Measurements from ENCODE around the gene CES3. TPM values are rescaled to one million over a fixed set of nuclear protein-coding genes. Genes with fewer than 3 reads are reported as not detected.
A peak's percentile ranks its signal among the peaks of the same experiment; 100 is the strongest.
"Not testable (repeated sequence)": the region's sequence is repeated elsewhere in the genome, so short reads cannot be mapped to it uniquely, and the experiment has no call there.

Gene CES3
- total RNA-seq, 1 donor from 2014 or later, result not detected

- no peak for DNase-seq (ENCODE audit: low read depth in 2 of 2)
These were observed 10.0 kb downstream of the CES3 start for GRCh38 chr16:66970775-66971720.

- DNase-seq (ENCODE audit: low read depth in 2 of 2), result no peak
These were observed 11.9 kb downstream of the CES3 start for GRCh38 chr16:66972983-66973382.

- no peak for DNase-seq (ENCODE audit: low read depth in 2 of 2)
These were observed 12.7 kb downstream of the CES3 start for GRCh38 chr16:66973716-66974115.

GRCh38 chr16:66974156-66974931 lies 13.3 kb downstream of the CES3 start:
- not testable (repeated sequence) for DNase-seq (ENCODE audit: low read depth in 2 of 2)

- not testable (repeated sequence) for DNase-seq (ENCODE audit: low read depth in 2 of 2)
These were observed 13.8 kb downstream of the CES3 start for GRCh38 chr16:66974932-66975246.

- no peak for DNase-seq (ENCODE audit: low read depth in 2 of 2)
These were observed 14.3 kb downstream of the CES3 start for GRCh38 chr16:66975302-66975893.

- DNase-seq (ENCODE audit: low read depth in 2 of 2), result no peak
These were observed 15.7 kb downstream of the CES3 start for GRCh38 chr16:66976746-66977145.

- peak; percentile 78 to 89 for DNase-seq (ENCODE audit: low read depth in 2 of 2)
These were observed 16.5 kb downstream of the CES3 start for GRCh38 chr16:66977341-66978113.

- DNase-seq (ENCODE audit: low read depth in 2 of 2), result no peak
These were observed 18.1 kb downstream of the CES3 start for GRCh38 chr16:66979011-66979717.

GRCh38 chr16:66983033-66983432 lies 22.0 kb downstream of the CES3 start:
- DNase-seq (ENCODE audit: low read depth in 2 of 2), result no peak

GRCh38 chr16:66984892-66985311 lies 23.8 kb downstream of the CES3 start:
- DNase-seq (ENCODE audit: low read depth in 2 of 2), result no peak

- DNase-seq (ENCODE audit: low read depth in 2 of 2), result no peak
These were observed 25.5 kb downstream of the CES3 start for GRCh38 chr16:66986559-66986958.

- no peak for DNase-seq (ENCODE audit: low read depth in 2 of 2)
These were observed 27.2 kb downstream of the CES3 start, which contains the start of gene CES4A for GRCh38 chr16:66988197-66988788. Gene CES4A (plus strand): TSS chr16:66988589. CDS start chr16:66988773, 184 bp downstream.

GRCh38 chr16:66991545-66992077 lies 30.5 kb downstream of the CES3 start:
- DNase-seq (ENCODE audit: low read depth in 2 of 2), result no peak

- DNase-seq (ENCODE audit: low read depth in 2 of 2), result not testable (repeated sequence)
These were observed 32.5 kb downstream of the CES3 start for GRCh38 chr16:66993558-66993957.

GRCh38 chr16:66996324-66996982 lies 35.4 kb downstream of the CES3 start:
- DNase-seq (ENCODE audit: low read depth in 2 of 2), result peak; percentile 17 to 40

- no peak for DNase-seq (ENCODE audit: low read depth in 2 of 2)
These were observed 35.9 kb downstream of the CES3 start for GRCh38 chr16:66996983-66997358.

GRCh38 chr16:67000384-67001351 lies 39.6 kb downstream of the CES3 start:
- peak in 1 of 2 donors; percentile 46 for DNase-seq (ENCODE audit: low read depth in 2 of 2)
